Measurements from ENCODE around the gene ISG20.

ISG20 gene

GRCh38 chr15:88638626-88639372, at the start of gene ISG20:
ISG20 (plus strand) TSS chr15:88639016; CDS start chr15:88639367, 351 bp downstream.
- DNase-seq = peak; percentile 88

GRCh38 chr15:88590759-88591158, 48.1 kb upstream of the ISG20 start:
- no peak for DNase-seq

- no peak for DNase-seq
These were observed 47.4 kb upstream of the ISG20 start for GRCh38 chr15:88591384-88591783.

- DNase-seq = no peak
These were observed 34.9 kb upstream of the ISG20 start for GRCh38 chr15:88603885-88604284.

GRCh38 chr15:88604381-88605188, 34.2 kb upstream of the ISG20 start:
- DNase-seq = no peak

GRCh38 chr15:88605189-88606069, 33.4 kb upstream of the ISG20 start:
- DNase-seq = peak; percentile 76

- no peak for DNase-seq
These were observed 32.6 kb upstream of the ISG20 start for GRCh38 chr15:88606070-88606794.

GRCh38 chr15:88607951-88608350, 30.9 kb upstream of the ISG20 start:
- no peak for DNase-seq

GRCh38 chr15:88608607-88609181, 30.1 kb upstream of the ISG20 start:
- no peak for DNase-seq

- DNase-seq = no peak
These were observed 29.3 kb upstream of the ISG20 start for GRCh38 chr15:88609344-88610090.

GRCh38 chr15:88610701-88611231, 28.1 kb upstream of the ISG20 start:
- DNase-seq = no peak

- no peak for DNase-seq
These were observed 26.5 kb upstream of the ISG20 start for GRCh38 chr15:88612186-88612796.

GRCh38 chr15:88613074-88613944, 25.5 kb upstream of the ISG20 start:
- no peak for DNase-seq

GRCh38 chr15:88615303-88616107, 23.3 kb upstream of the ISG20 start:
- no peak for DNase-seq

GRCh38 chr15:88616240-88616639, 22.6 kb upstream of the ISG20 start:
- no peak for DNase-seq

- no peak for DNase-seq
These were observed 21.6 kb upstream of the ISG20 start for GRCh38 chr15:88617031-88617722.

GRCh38 chr15:88617790-88618189, 21.0 kb upstream of the ISG20 start:
- no peak for DNase-seq

- no peak for DNase-seq
These were observed 20.1 kb upstream of the ISG20 start for GRCh38 chr15:88618686-88619085.

All from femur (tissue), 1 donor.